Gastrocnemius medialis (tissue), 4 donors: ENCODE measurements around the gene LRMDA.

ENCODE experiments used
- CTCF ChIP-seq, 5 experiments: fragments of 450-650 bp in 3 of 5; fragments of 200-600 bp in 2 of 5; sonication (generic) in 2 of 5; IDR thresholded peaks in 4 of 5; conservative IDR thresholded peaks in 1 of 5; 1 replicate in 4 of 5; 2 replicates in 1 of 5; pipeline ENCODE4 v1.5.1; 2016 to 2019; ENCODE audit warnings: antibody characterized with exemption in 5 of 5, mild to moderate bottlenecking in 3 of 5, moderate library complexity in 3 of 5
- POLR2A ChIP-seq, 2 donors: fragments of 450-650 bp; IDR thresholded peaks; one replicate each; pipeline ENCODE4 v1.6.1; 2017; ENCODE audit warnings: antibody characterized with exemption in 2 of 2, mild to moderate bottlenecking in 2 of 2, moderate library complexity in 2 of 2

- no peak for TF ChIP-seq CTCF (IDR thresholded peaks at IDR 0.05 in 4 of 5, conservative IDR thresholded peaks at IDR 0.05 in 1 of 5)
- no peak for TF ChIP-seq POLR2A (IDR thresholded peaks at IDR 0.05)
These were observed 593.7 kb downstream of the LRMDA start for GRCh38 chr10:76025124-76025477.
